ENCODE measurements around the gene TEX51. TPM values are rescaled to one million over a fixed set of nuclear protein-coding genes. Genes with fewer than 3 reads are reported as not detected.

The TEX51 gene
- total and polyA plus RNA-seq, 2 donors = 0.11 TPM; not detected in 1

GRCh38 chr2:126866451-126866850, 32.2 kb upstream of the TEX51 start:
- WGBS = 96% methylated on average over 4 of the region's 4 CpGs
- no peak for DNase-seq (ENCODE audit: low read depth in 6 of 9, low spot score in 9 of 9)
- Histone ChIP-seq H3K27me3 (ENCODE audit: control insufficient read depth in 2 of 2, insufficient read depth in 1 of 2, low read length in 1 of 2) (no peaks in the 10 kb centered on the region), H3K4me1 (ENCODE audit: control insufficient read depth in 2 of 2, insufficient read depth in 2 of 2, low read length in 2 of 2) (no peaks in the 10 kb centered on the region), H3K9me3 (ENCODE audit: control insufficient read depth in 2 of 2, insufficient read depth in 1 of 2, low read length in 1 of 2) (no peaks in the 10 kb centered on the region), H3K4me3 (ENCODE audit: low read length in 2 of 2) (no peak overlapping the region), H3K36me3 (ENCODE audit: control insufficient read depth in 2 of 2, insufficient read depth in 2 of 2, low read length in 1 of 2) (no peaks in the 10 kb centered on the region), H3K27ac (ENCODE audit: low read depth in 1 of 2, low read length in 1 of 2) (no peak overlapping the region)

GRCh38 chr2:126874961-126875360, 23.7 kb upstream of the TEX51 start:
- Histone ChIP-seq H3K4me1 (ENCODE audit: control insufficient read depth in 2 of 2, insufficient read depth in 2 of 2, low read length in 2 of 2) (no peaks in the 10 kb centered on the region), H3K27me3 (ENCODE audit: control insufficient read depth in 2 of 2, insufficient read depth in 1 of 2, low read length in 1 of 2) (no peaks in the 10 kb centered on the region), H3K9me3 (ENCODE audit: control insufficient read depth in 2 of 2, insufficient read depth in 1 of 2, low read length in 1 of 2) (no peaks in the 10 kb centered on the region), H3K36me3 (ENCODE audit: control insufficient read depth in 2 of 2, insufficient read depth in 2 of 2, low read length in 1 of 2) (no peaks in the 10 kb centered on the region), H3K27ac (ENCODE audit: low read depth in 1 of 2, low read length in 1 of 2) (no peak overlapping the region), H3K4me3 (ENCODE audit: low read length in 2 of 2) (no peak overlapping the region)
- no peak for DNase-seq (ENCODE audit: low read depth in 6 of 9, low spot score in 9 of 9)
- 92% methylated on average over 3 of the region's 3 CpGs for WGBS

DNA sequence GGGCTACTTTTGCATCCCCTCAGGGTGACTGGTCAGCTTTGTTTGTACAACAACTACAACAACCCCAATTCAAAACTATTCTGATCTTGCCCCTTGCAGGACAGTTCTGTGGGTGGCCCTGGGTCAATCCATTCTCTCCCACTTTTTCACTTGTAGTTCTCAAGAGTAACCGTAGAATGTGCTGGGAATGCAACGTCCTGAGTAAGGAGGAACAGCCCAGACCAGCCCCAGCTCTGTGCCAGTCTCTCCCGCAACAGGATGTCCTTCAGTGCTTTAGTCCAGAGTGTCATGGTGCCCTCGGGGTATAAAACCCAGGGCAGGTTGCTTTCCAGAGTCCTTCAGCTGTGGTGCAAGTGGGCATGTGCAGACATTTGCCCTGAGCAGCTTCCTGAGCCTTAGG, 22.1 kb upstream of the TEX51 start:
- Histone ChIP-seq H3K4me3 (ENCODE audit: low read length in 2 of 2) (no peak overlapping the region), H3K4me1 (ENCODE audit: control insufficient read depth in 2 of 2, insufficient read depth in 2 of 2, low read length in 2 of 2) (no peaks in the 10 kb centered on the region), H3K9me3 (ENCODE audit: control insufficient read depth in 2 of 2, insufficient read depth in 1 of 2, low read length in 1 of 2) (no peaks in the 10 kb centered on the region), H3K27me3 (ENCODE audit: control insufficient read depth in 2 of 2, insufficient read depth in 1 of 2, low read length in 1 of 2) (no peaks in the 10 kb centered on the region), H3K27ac (ENCODE audit: low read depth in 1 of 2, low read length in 1 of 2) (no peak overlapping the region), H3K36me3 (ENCODE audit: control insufficient read depth in 2 of 2, insufficient read depth in 2 of 2, low read length in 1 of 2) (no peaks in the 10 kb centered on the region)
- WGBS = 91% methylated on average over 4 of the region's 4 CpGs
- DNase-seq (ENCODE audit: low read depth in 6 of 9, low spot score in 9 of 9) = no peak

- 97% methylated on average over 5 of the region's 5 CpGs for WGBS
- DNase-seq (ENCODE audit: low read depth in 6 of 9, low spot score in 9 of 9) = no peak
- H3K27ac ChIP-seq (ENCODE audit: low read depth in 1 of 2, low read length in 1 of 2) = no peak overlapping the region
Observed at GRCh38 chr2:126877041-126877440, 21.6 kb upstream of the TEX51 start.

GRCh38 chr2:126877861-126878565, 20.7 kb upstream of the TEX51 start:
- WGBS = 96% methylated on average over 25 of the region's 25 CpGs
- Histone ChIP-seq H3K27me3 (ENCODE audit: control insufficient read depth in 2 of 2, insufficient read depth in 1 of 2, low read length in 1 of 2) (no peaks in the 10 kb centered on the region), H3K4me1 (ENCODE audit: control insufficient read depth in 2 of 2, insufficient read depth in 2 of 2, low read length in 2 of 2) (no peaks in the 10 kb centered on the region), H3K9me3 (ENCODE audit: control insufficient read depth in 2 of 2, insufficient read depth in 1 of 2, low read length in 1 of 2) (no peaks in the 10 kb centered on the region), H3K27ac (ENCODE audit: low read depth in 1 of 2, low read length in 1 of 2) (no peak overlapping the region), H3K36me3 (ENCODE audit: control insufficient read depth in 2 of 2, insufficient read depth in 2 of 2, low read length in 1 of 2) (no peaks in the 10 kb centered on the region), H3K4me3 (ENCODE audit: low read length in 2 of 2) (no peak overlapping the region)
- no peak for DNase-seq (ENCODE audit: low read depth in 6 of 9, low spot score in 9 of 9)

More at GRCh38 chr2:126877041-126877440, 21.6 kb upstream of the TEX51 start:
- Histone ChIP-seq H3K36me3 (ENCODE audit: control insufficient read depth in 2 of 2, insufficient read depth in 2 of 2, low read length in 1 of 2) (no peaks in the 10 kb centered on the region), H3K27me3 (ENCODE audit: control insufficient read depth in 2 of 2, insufficient read depth in 1 of 2, low read length in 1 of 2) (no peaks in the 10 kb centered on the region), H3K4me3 (ENCODE audit: low read length in 2 of 2) (no peak overlapping the region), H3K4me1 (ENCODE audit: control insufficient read depth in 2 of 2, insufficient read depth in 2 of 2, low read length in 2 of 2) (no peaks in the 10 kb centered on the region), H3K9me3 (ENCODE audit: control insufficient read depth in 2 of 2, insufficient read depth in 1 of 2, low read length in 1 of 2) (no peaks in the 10 kb centered on the region)

- Histone ChIP-seq H3K9me3 (ENCODE audit: control insufficient read depth in 2 of 2, insufficient read depth in 1 of 2, low read length in 1 of 2) (no peaks in the 10 kb centered on the region), H3K4me3 (ENCODE audit: low read length in 2 of 2) (no peak overlapping the region), H3K4me1 (ENCODE audit: control insufficient read depth in 2 of 2, insufficient read depth in 2 of 2, low read length in 2 of 2) (no peaks in the 10 kb centered on the region), H3K27me3 (ENCODE audit: control insufficient read depth in 2 of 2, insufficient read depth in 1 of 2, low read length in 1 of 2) (no peaks in the 10 kb centered on the region), H3K27ac (ENCODE audit: low read depth in 1 of 2, low read length in 1 of 2) (no peak overlapping the region), H3K36me3 (ENCODE audit: control insufficient read depth in 2 of 2, insufficient read depth in 2 of 2, low read length in 1 of 2) (no peaks in the 10 kb centered on the region)
- 91% methylated on average over 7 of the region's 7 CpGs for WGBS
- DNase-seq (ENCODE audit: low read depth in 6 of 9, low spot score in 9 of 9) = no peak
Observed at GRCh38 chr2:126878601-126879000, 20.1 kb upstream of the TEX51 start.

- WGBS = 99% methylated on average over 12 of the region's 12 CpGs
Observed at GRCh38 chr2:126879348-126880298, 19.1 kb upstream of the TEX51 start.

GRCh38 chr2:126880324-126880723, 18.4 kb upstream of the TEX51 start:
- DNase-seq (ENCODE audit: low read depth in 6 of 9, low spot score in 9 of 9) = no peak
- H3K27ac ChIP-seq (ENCODE audit: low read depth in 1 of 2, low read length in 1 of 2) = no peak overlapping the region
- H3K9me3 ChIP-seq (ENCODE audit: control insufficient read depth in 2 of 2, insufficient read depth in 1 of 2, low read length in 1 of 2) = no peaks in the 10 kb centered on the region
- H3K27me3 ChIP-seq (ENCODE audit: control insufficient read depth in 2 of 2, insufficient read depth in 1 of 2, low read length in 1 of 2) = peaks cover 0 to under 1% of the 10 kb centered on the region in 2 donors
- no peaks in the 10 kb centered on the region for H3K4me1 ChIP-seq (ENCODE audit: control insufficient read depth in 2 of 2, insufficient read depth in 2 of 2, low read length in 2 of 2)
- 93% methylated on average over 7 of the region's 7 CpGs for WGBS
- H3K36me3 ChIP-seq (ENCODE audit: control insufficient read depth in 2 of 2, insufficient read depth in 2 of 2, low read length in 1 of 2) = no peaks in the 10 kb centered on the region
- no peak overlapping the region for H3K4me3 ChIP-seq (ENCODE audit: low read length in 2 of 2)

More at GRCh38 chr2:126879348-126880298, 19.1 kb upstream of the TEX51 start:
- H3K27ac ChIP-seq (ENCODE audit: low read depth in 1 of 2, low read length in 1 of 2) = no peak overlapping the region
- no peaks in the 10 kb centered on the region for H3K27me3 ChIP-seq (ENCODE audit: control insufficient read depth in 2 of 2, insufficient read depth in 1 of 2, low read length in 1 of 2)
- no peak overlapping the region for H3K4me3 ChIP-seq (ENCODE audit: low read length in 2 of 2)
- H3K9me3 ChIP-seq (ENCODE audit: control insufficient read depth in 2 of 2, insufficient read depth in 1 of 2, low read length in 1 of 2) = no peaks in the 10 kb centered on the region
- H3K36me3 ChIP-seq (ENCODE audit: control insufficient read depth in 2 of 2, insufficient read depth in 2 of 2, low read length in 1 of 2) = no peaks in the 10 kb centered on the region
- no peak for DNase-seq (ENCODE audit: low read depth in 6 of 9, low spot score in 9 of 9)
- no peaks in the 10 kb centered on the region for H3K4me1 ChIP-seq (ENCODE audit: control insufficient read depth in 2 of 2, insufficient read depth in 2 of 2, low read length in 2 of 2)

GRCh38 chr2:126880817-126881216, 17.9 kb upstream of the TEX51 start:
- Histone ChIP-seq H3K27ac (ENCODE audit: low read depth in 1 of 2, low read length in 1 of 2) (no peak overlapping the region), H3K4me1 (ENCODE audit: control insufficient read depth in 2 of 2, insufficient read depth in 2 of 2, low read length in 2 of 2) (no peaks in the 10 kb centered on the region), H3K27me3 (ENCODE audit: control insufficient read depth in 2 of 2, insufficient read depth in 1 of 2, low read length in 1 of 2) (peaks cover 0 to 5% of the 10 kb centered on the region in 2 donors), H3K36me3 (ENCODE audit: control insufficient read depth in 2 of 2, insufficient read depth in 2 of 2, low read length in 1 of 2) (no peaks in the 10 kb centered on the region), H3K4me3 (ENCODE audit: low read length in 2 of 2) (no peak overlapping the region), H3K9me3 (ENCODE audit: control insufficient read depth in 2 of 2, insufficient read depth in 1 of 2, low read length in 1 of 2) (no peaks in the 10 kb centered on the region)
- 89% methylated on average over 4 of the region's 4 CpGs for WGBS
- DNase-seq (ENCODE audit: low read depth in 6 of 9, low spot score in 9 of 9) = no peak
